HG02759 (cell line): ENCODE data around the gene ZFAND2B.
"Not testable (repeated sequence)": the region's sequence is repeated elsewhere in the genome, so short reads cannot be mapped to it uniquely, and the experiment has no call there.

Experiments used
- ATAC-seq: cut with Tn5 transposase; IDR thresholded peaks from one replicate; pipeline ENCODE4 v1.9.1; 2021; ENCODE audit warnings: mild to moderate bottlenecking, moderate library complexity; ENCODE audit not compliant: unreplicated experiment

ZFAND2B gene

DNA sequence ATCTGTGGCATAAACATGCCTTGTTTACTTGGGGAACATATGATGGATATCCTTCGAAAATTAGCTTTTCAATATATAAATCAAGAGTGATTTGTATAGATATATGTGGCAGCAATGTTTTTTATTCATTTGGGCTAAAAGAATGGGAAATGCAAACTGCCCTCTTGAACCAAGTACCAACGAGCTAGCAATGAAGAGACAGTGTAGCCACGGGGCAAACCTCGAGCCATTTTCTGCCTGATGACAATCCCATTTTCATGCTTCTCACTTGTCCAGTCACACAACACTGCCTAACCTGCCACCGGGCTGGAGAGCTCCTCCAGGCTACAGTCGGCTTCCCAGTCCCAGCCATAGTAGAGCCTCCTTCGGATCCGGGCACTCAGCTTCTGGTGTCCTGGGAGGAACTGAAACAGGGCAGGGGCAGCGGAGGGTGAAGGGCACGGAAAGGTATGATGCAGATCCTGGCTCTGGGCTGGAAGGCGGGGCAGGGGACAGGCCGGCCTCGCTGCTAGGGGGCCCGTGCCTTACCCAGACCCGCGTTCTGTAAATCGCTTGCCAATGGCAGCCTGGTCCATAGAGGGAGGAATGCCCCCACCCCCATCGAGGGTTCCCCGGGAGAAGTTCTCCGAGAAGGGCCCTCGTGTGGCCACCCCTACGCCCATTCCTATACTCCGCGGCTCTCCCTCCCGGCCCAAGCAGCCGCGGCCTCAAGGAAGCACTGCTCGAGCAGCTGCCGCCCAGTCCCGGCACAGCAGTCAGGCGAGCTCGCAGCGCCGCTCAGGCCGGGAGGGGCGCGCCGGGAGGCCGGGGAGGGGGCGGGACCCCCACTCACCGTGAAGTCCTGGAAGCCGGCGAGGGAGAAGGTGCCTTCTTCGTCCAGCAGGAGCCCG is 30.4 kb upstream of the ZFAND2B start:
- ATAC-seq = peak; percentile 28

DNA sequence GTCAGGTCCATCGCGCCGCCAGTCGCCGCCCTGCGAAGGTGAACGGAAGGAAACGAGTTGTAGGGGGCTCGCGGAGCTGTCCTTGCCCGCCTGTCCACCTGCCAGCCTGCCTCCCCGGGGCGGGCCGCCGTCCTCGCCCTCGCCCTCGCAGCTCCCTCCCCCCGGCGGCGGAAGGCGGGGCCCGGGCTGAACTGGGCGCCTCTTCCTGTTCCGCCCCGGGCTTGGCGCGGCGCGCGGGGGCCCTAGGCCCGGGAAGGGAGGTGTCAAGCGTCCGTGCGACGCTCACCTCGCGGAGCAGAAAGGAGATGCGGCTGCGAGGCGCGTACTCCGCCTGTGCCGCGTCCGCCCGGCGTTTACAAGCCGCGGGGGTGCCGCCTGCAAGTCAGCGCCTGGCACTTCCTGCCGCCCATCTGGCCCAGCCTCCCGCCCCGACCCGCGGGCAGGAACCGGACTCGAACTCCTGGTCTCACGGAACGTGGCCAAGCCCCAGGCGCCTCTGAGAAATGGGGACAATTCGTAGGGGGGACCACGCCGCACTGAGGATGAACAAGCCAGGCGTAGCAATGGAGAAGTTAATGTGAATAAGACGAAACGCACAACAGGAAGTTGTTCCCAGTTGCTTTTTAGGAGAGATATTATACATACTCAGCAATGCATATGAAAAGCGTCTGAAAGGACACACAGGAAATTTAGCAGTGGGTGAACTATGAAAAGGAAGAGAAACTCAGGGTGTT is 29.6 kb upstream of the ZFAND2B start, which contains the start of gene CNPPD1:
Gene CNPPD1, minus strand, starts transcription at position 108 of the 734 bp plus-strand sequence. Its CDS starts 97 bp downstream, at position 11.
- ATAC-seq = peak; percentile 70

DNA sequence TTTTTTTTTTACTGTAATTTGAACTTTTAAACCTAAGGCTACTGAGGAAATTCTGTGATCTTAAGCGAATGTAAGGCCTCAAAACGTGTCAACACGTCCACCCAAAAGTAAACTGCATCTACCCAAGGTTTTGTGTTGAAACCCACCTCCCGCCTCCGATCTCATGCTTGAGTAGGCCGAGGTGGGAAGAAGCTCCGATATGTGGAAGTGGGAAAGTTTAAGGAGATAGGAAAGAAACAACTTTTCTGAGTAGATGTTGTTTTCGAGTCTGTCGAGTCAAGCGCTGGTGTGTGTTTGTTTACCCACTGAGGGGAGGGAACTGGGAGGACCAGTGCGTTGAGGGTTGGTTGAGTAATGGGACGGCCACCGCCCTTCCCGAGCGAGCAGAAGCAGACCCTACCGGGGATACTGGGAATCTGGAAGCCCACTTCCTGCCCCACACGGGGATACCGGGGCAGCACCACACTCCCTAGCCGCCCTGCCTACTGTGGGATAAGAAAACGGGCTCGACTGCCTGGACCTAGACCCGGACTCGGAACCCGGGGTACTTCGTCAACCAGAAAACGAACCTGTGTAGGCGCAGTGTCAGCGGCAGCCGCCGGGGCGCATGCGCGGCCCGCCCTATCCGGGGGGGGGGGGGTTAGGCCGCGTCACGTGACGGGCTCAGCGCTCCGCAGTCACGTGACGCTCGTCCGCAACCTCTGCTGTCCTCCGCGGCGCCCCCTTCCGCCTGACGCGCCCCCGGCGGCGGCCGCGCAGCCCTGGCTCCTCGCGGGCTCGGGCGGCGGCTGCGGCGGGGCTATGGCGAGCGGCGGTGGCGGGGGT is 28.8 kb upstream of the ZFAND2B start, which contains the start of gene RETREG2:
Gene RETREG2, plus strand, starts transcription at position 724 of the 825 bp plus-strand sequence. Its CDS starts 78 bp downstream, at position 802.
- ATAC-seq = peak; percentile 55

DNA sequence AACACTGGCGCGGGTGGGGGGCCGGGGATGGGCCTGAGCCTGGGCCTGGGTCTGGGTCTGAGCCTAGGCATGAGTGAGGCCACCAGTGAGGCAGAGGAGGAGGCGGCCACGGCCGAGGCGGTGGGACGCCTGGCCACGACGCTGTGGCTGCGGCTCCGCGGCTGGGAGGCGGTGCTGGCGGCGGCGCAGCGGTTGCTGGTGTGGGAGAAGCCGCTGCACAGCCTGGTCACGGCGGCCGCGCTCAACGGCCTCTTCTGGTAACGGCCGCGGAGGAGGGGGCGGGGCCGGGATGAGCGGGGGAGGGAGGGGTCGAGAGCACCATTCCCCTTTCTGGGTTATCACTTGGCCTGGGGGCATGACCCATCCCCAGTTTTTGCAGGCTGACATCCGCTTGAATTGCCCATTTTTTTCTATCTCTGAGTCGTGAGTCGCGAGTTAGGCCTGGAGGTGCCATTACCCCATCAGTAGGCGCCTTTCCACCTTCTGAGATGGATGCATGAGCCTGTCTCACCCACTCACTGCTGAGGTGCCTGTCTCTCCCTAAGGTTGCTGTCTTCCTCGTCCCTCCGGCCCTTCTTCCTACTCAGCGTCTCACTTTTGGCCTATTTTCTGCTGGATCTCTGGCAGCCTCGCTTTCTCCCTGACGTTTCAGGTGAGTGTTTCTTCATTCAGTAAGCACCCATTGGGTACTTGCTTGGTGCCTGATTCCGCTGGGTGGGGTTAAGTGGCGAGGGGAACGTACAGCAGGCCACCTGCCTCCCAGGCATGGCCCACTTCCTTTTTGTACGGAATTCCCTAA is 28.0 kb upstream of the ZFAND2B start:
- ATAC-seq = peak; percentile 15

DNA sequence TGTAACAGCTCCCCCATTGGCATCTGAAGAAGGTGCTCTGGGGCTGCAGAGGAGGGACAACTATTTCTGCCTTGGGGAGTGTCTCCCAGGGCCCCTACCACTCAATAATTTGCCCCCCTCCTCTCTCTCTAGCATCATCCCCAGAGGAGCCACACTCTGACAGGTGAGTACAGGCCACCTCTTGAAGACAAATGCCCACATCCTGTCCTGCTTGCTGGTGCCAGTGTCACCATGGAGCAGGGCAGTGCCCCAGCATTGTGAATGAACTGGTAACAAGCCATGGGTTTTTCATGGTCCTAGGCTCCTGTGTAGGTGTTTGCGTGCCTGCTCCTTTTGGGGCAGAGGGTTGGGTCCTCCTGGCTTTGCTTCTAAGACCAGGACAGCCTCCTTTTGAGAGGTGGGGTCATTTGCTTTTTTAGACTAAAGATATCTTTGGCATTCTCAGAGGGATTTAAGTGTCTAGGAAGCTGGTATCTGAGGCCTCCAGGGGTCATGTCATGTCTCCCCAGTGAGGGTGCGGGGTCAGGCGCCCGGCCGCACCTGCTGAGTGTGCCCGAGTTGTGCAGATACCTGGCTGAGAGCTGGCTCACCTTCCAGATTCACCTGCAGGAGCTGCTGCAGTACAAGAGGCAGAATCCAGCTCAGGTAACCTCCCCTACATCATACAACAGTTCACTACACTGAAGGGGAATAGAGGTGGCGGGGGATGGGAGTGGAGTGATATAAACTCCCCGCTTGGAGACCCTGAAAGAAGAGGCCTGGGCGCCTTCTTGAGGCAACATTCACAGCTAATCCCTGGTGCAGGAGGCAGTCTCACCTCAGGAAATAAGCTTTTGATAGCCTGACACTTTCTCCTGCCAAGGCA is 26.7 kb upstream of the ZFAND2B start:
- ATAC-seq = no peak

DNA sequence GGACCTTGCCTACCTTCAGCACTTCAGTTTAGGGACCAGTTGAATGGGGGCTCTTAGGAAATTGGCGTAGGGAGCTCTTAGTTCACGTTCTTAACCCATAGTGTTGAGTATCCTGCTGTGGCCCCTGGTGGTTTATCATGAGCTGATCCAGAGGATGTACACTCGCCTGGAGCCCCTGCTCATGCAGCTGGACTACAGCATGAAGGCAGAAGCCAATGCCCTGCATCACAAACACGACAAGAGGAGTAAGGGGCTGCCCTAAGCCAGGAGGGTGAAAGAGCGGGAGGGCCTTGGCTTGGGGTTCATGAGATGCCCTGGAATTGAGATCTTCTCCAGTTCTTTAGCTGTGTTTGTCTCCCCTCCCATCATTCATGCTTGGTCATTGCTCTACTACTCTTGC is 25.6 kb upstream of the ZFAND2B start:
- no peak for ATAC-seq

DNA sequence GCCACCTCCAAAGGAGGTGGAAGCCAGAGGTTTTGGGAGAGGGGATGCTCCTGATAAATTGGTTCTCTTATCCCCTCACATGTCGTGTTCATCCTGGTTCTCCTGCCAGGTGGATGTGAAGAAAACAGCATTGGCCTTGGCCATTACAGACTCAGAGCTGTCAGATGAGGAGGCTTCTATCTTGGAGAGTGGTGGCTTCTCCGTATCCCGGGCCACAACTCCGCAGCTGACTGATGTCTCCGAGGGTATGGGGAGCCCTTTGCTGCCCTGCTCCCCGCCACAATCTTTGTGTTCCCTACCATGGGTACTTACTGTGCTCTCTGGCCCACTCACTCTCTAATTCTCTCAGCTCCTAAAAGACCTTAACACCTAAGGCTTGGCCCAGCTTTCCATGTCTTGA is 25.1 kb upstream of the ZFAND2B start:
- no peak for ATAC-seq

DNA sequence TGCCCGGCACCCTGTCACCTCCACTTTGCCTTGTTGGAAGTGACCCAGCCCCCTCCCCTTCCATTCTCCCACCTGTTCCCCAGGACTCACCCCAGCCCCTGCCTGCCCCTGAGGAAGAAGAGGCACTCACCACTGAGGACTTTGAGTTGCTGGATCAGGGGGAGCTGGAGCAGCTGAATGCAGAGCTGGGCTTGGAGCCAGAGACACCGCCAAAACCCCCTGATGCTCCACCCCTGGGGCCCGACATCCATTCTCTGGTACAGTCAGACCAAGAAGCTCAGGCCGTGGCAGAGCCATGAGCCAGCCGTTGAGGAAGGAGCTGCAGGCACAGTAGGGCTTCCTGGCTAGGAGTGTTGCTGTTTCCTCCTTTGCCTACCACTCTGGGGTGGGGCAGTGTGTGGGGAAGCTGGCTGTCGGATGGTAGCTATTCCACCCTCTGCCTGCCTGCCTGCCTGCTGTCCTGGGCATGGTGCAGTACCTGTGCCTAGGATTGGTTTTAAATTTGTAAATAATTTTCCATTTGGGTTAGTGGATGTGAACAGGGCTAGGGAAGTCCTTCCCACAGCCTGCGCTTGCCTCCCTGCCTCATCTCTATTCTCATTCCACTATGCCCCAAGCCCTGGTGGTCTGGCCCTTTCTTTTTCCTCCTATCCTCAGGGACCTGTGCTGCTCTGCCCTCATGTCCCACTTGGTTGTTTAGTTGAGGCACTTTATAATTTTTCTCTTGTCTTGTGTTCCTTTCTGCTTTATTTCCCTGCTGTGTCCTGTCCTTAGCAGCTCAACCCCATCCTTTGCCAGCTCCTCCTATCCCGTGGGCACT is 24.0 kb upstream of the ZFAND2B start:
- ATAC-seq = no peak

DNA sequence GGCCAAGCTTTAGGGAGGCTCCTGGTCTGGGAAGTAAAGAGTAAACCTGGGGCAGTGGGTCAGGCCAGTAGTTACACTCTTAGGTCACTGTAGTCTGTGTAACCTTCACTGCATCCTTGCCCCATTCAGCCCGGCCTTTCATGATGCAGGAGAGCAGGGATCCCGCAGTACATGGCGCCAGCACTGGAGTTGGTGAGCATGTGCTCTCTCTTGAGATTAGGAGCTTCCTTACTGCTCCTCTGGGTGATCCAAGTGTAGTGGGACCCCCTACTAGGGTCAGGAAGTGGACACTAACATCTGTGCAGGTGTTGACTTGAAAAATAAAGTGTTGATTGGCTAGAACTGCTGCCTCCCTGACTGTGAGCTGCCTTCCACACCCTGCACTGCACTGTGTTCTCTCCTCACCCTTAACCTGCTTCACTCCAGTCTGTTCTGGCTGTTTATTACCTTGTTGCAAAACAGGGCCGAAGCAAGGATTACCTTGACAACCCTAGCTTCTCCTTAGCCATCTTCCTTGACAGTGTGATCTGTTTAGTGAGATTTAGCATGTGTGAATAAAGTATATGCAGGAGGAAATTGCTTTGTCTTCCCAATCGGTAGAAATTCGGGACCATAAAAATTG is 23.3 kb upstream of the ZFAND2B start:
- ATAC-seq = no peak

DNA sequence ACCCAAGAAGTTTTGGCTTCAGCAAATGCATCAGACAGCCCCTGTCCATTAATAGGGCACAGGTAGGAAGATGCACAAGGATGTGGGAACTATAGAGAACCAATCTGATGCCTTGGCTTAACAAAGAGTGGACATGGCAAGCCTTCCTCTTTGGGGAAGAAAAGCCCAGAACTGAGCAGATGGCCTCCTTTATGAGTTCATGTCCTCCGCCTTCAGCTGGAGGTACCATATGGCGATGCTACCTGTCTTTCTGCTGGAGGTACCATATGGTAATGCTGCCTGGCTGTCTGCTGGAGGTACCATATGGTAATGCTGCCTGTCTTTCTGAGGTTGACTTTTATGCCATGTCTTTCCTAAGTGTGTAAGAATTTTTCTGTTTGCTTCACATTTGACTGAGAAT is 22.5 kb upstream of the ZFAND2B start:
- no peak for ATAC-seq

DNA sequence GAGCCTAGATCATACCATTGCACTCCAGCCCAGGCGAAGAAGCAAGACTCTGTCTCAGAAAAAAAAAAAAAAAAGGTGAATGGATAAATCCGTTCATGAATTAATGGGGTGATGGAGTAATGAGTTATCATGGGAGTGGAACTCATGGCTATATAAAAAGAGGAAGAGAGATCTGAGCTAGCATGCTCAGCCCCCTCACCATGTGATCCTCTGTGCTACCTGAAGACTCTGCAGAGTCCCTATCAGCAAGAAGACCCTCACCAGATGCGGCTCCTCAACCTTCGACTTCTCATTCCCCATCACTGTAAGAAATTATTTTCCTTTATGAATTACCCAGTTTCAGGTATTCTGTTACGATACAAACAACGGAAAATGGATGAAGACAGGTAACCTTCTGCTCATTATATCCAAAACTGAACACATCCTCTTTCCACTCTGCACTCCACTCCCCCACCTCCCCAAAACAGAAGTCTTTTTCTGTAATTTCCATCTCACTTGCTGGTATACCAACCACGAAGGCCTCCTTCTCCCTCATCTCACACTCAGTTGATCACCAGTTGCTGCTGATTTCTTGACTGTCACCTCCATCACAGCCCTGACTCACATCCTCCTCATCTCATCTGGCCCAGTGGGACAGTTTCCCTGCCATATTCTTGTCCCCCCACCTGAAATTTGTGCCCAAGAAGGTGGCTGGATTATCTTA is 19.7 kb upstream of the ZFAND2B start:
- ATAC-seq = no peak

DNA sequence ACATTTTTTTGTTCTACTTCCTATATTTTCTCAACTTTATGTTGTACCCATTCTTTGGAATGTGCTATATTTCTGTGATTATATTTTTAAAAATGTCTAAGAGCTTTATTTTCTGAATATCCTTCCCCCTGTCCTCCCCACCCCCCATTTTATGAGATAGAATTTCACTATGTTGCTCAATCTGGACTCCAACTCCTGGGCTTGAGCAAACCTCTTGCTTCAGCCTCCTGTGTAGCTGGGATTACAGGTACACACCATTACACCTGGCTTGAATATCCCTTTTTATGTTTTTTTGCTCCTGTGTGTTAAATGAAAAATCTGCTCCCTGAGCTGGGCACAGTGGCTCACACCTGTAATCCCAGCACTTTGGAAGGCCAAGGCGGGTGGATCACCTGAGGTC is 9.2 kb upstream of the ZFAND2B start:
- no peak for ATAC-seq

DNA sequence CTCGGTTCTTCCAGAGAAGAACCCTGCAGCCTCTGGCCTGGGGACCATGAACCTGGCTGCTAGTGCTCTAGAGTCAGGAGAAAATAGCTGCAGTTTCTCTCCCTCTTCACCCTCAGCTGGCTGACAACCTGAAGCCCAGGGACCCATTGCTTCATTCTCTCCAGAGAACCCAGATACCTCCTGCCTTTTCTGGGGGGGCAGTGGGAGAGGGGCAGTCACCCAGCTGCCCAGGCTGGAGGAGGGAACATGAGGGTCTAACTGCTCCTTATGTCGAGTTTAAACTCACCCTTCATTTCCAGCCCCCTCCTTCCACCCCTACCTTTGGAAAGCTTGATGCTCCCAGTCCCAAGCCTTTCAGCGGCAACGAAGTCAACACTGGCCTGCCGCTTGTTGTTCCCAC is 7.6 kb upstream of the ZFAND2B start:
- ATAC-seq = no peak

DNA sequence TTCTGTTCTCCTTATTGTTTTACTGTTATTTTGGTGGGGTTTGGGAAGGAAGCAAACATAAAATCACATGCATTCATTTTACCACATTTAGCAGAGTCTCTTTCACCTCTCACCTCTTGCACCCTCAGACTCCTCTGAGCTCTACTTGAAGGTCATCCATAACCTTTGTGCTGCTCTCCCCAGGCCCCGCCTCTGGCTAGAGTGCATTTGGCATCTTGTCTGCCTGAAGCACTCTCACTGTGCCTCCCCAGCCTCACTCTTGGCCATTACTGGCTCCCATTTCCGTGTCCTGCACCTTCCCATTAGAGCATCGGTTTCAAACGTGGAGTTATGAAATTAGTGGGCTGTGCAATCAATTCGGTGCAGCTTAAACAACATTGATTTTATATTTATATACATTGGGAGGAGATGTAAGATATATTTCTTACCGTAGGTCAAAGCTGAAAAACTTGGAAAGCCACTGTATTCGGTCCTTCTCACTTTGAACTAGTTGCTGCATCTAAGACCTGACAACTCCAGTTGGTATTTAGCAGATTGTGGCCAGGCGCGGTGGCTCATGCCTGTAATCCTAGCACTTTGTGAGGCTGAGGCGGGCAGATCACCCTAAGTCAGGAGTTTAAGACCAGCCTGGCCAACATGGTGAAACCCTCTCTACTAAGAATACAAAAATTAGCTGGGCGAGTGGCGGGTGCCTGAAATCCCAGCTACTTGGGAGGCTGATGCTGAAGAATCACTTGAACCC is 6.9 kb upstream of the ZFAND2B start:
- no peak for ATAC-seq

DNA sequence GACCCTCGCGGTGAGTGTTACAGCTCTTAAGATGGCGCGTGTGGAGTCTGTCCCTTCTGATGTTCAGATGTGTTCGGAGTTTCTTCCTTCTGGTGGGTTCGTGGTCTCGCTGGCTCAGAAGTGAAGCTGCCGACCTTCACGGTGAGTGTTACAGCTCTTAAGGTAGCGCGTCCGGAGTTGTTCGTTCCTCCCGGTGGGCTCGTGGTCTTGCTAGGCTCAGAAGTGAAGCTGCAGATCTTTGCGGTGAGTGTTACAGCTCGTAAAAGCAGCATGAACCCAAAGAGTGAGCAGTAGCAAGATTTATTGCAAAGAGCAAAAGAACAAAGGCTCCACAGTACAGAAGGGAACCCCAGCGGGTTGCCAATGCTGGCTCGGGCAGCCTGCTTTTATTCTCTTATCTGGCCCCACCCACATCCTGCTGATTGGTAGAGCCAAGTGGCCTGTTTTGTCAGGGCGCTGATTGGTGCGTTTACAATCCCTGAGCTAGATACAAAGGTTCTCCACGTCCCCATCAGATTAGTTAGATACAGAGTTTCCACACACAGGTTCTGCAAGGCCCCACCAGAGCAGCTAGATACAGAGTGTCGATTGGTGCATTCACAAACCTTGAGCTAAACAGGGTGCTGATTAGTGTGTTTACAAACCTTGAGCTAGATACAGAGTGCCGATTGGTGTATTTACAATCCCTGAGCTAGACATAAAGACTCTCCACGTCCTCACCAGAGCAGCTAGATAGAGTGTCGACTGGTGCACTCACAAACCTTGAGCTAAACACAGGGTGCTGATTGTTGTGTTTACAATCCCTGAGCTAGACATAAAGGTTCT is 5.9 kb upstream of the ZFAND2B start:
- not testable (repeated sequence) for ATAC-seq

DNA sequence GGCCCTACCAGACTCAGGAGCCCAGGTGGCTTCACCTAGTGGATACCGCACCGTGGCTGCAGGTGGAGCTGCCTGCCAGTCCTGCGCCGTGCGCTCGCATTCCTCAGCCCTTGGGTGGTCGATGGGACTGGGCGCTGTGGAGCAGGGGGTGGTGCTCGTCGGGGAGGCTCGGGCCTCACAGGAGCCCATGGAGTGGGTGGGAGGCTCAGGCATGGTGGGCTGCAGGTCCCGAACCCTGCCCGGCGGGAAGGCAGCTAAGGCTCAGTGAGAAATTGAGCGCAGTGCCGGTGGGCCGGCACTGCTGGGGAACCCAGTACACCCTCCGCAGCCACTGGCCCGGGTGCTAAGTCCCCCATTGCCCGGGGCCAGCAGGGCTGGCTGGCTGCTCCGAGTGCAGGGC is 5.3 kb upstream of the ZFAND2B start:
- ATAC-seq = not testable (repeated sequence)
